Muscle of arm (tissue), 12 donors: ENCODE results near the gene PABPC1L. TPM values are rescaled to one million over a fixed set of nuclear protein-coding genes. Genes with fewer than 3 reads are reported as not detected.

Source experiments
- DNase-seq: peaks from one replicate; pipeline ENCODE4 v3.0.0-alpha.2; 2013
- polyA plus RNA-seq, 12 donors: library from polyadenylated mRNA; unstranded; fragments of 120-200 nt; gene quantifications; one replicate each; pipeline ENCODE4 v1.2.1, GENCODE V29; 2013; ENCODE audit not compliant: insufficient read length in 12 of 12

PABPC1L gene
- polyA plus RNA-seq, 12 donors = 9.3 to 68.5 (median 12.1) TPM; not detected in 1

- DNase-seq = peak; percentile 94
Measured at GRCh38 chr20:44966030-44966961, 56.4 kb downstream of the PABPC1L start, which contains the start of gene STK4. TSS of gene STK4 (plus strand) at chr20:44966512. CDS start at chr20:44966569, 57 bp downstream.

- DNase-seq = no peak
Measured at GRCh38 chr20:44967207-44967807, 57.4 kb downstream of the PABPC1L start.

DNA sequence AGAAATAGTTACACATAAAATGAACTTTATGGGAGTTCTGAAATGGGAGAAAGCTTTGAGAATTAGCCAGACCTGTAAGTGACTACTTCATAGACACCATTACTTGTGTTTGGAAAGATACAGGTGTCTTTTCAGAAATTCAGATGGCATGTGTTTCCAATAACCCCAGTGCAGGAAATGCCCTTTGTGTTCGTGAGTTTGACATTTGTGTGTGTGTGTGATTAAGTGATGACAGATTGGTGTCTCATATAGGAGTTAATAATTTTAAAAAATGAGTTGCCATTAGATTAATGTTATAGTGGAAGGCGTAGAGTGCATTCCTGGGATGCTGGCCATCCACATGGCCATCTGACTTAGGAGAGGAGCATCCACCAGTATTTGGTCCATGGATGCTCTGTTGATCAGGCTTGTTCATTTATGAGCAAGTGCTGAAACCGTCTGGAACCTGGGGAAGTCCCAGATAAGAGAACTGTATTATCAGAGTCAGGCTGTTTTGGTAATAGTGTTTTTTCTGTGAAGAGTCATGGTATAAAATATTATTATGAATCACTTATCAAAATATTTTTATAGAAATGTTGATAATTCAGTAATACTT lies 59.5 kb downstream of the PABPC1L start:
- no peak for DNase-seq

- no peak for DNase-seq
Measured at GRCh38 chr20:44970243-44970757, 60.4 kb downstream of the PABPC1L start.

- DNase-seq = no peak
Measured at GRCh38 chr20:44973053-44973452, 63.2 kb downstream of the PABPC1L start.

DNA sequence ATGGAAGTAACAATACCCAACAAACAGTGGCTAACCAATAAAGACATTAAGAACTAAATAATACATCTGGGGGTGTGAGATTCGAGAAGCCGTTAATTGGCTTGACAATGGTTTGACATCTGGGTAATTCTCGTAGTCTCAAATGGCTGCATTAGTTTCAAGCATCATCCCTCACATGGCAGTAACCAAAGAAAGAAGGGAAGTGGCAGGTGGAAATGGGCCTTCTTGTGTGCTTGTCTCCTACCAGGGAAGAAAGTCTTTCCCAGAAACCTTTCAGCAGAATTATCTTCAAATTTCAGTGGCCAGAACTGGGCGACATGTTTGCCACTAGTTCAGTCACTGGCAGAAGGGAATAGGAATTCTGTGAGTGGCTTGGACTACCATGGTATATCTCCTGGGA lies 66.8 kb downstream of the PABPC1L start:
- no peak for DNase-seq

- DNase-seq = no peak
Measured at GRCh38 chr20:44979090-44979621, 69.3 kb downstream of the PABPC1L start.

GRCh38 chr20:44981736-44982406 lies 72.0 kb downstream of the PABPC1L start:
- no peak for DNase-seq

GRCh38 chr20:44983093-44983674 lies 73.3 kb downstream of the PABPC1L start:
- DNase-seq = no peak

DNA sequence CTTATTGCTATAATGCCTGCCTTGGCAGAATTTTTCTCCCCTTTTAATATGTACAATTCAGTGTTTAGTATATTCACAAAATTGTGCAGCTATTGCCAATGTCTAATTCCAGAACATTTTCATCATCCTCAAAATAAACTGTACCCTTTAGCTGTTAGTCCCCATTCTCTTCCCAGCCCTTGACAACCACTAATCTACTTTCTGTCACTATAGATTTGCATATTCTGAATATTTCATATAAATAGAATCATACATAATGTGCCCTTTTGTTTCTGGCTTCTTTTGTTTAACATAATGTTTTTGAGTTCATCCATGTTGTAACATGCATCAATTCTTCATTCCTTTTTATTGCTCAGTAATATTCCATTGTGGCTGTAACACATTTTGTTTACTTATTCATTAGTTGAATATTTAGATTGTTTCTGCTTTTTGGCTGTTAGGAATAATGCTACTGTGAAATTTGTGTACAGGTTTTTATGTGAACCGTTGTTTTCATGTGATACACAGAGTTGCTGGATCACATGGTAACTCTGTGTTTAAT lies 78.8 kb downstream of the PABPC1L start:
- DNase-seq = no peak

Other genes starting within 250 kb of the PABPC1L start
- under 1 TPM in 9 of 12 donors, not detected in 3; 0.07 to 0.32 (median 0.14) TPM for gene CCN5, start 194.7 kb upstream of the PABPC1L start, polyA plus RNA-seq
- gene KCNK15, start 164.2 kb upstream of the PABPC1L start, polyA plus RNA-seq = under 1 TPM in 8 of 12 donors, not detected in 4; 0.07 to 0.32 (median 0.14) TPM
- 10 to 100 TPM in 3 of 12 donors, 1 to 10 TPM in 8, not detected in 1; 4.0 to 18.8 (median 8.6) TPM for gene RIMS4, start 99.5 kb upstream of the PABPC1L start, polyA plus RNA-seq
- 1,000 to 10,000 TPM in 1 of 12 donors, 100 to 1,000 TPM in 9, 10 to 100 TPM in 2; 99.3 to 1,405 (median 119) TPM for gene YWHAB, start 24.4 kb upstream of the PABPC1L start, polyA plus RNA-seq
- 10 to 100 TPM in 11 of 12 donors, not detected in 1; 12.1 to 19.1 (median 13.7) TPM for gene TOMM34, start 50.3 kb downstream of the PABPC1L start, polyA plus RNA-seq
- gene STK4, start 56.5 kb downstream of the PABPC1L start, polyA plus RNA-seq = 10 to 100 TPM in 9 of 12 donors, 1 to 10 TPM in 2, not detected in 1; 8.0 to 19.5 (median 11.2) TPM
- under 1 TPM in 6 of 12 donors, not detected in 6; 0.03 to 0.55 (median 0.08) TPM for gene KCNS1, start 191.1 kb downstream of the PABPC1L start, polyA plus RNA-seq
- 1 to 10 TPM in 1 of 12 donors, under 1 TPM in 2, not detected in 9; 0.30 to 3.6 (median 0.54) TPM for gene WFDC5, start 205.1 kb downstream of the PABPC1L start, polyA plus RNA-seq
- gene WFDC12, start 214.4 kb downstream of the PABPC1L start, polyA plus RNA-seq = not detected